GM19452 (cell line): ENCODE data around the gene ZDHHC3.
"Not testable (repeated sequence)": the region's sequence is repeated elsewhere in the genome, so short reads cannot be mapped to it uniquely, and the experiment has no call there.

Experiments used
- ATAC-seq: cut with Tn5 transposase; IDR thresholded peaks from one replicate; pipeline ENCODE4 v1.9.1; 2021; ENCODE audit not compliant: unreplicated experiment

ZDHHC3 gene

GRCh38 chr3:44996556-44996969 is 20.6 kb upstream of the ZDHHC3 start:
- ATAC-seq, result no peak

GRCh38 chr3:44995142-44995770 is 19.3 kb upstream of the ZDHHC3 start:
- no peak for ATAC-seq

GRCh38 chr3:44993471-44994205 is 17.7 kb upstream of the ZDHHC3 start:
- ATAC-seq, result no peak

- no peak for ATAC-seq
Observed at GRCh38 chr3:44992555-44993470, 16.8 kb upstream of the ZDHHC3 start.

- ATAC-seq, result no peak
Observed at GRCh38 chr3:44991326-44991725, 15.4 kb upstream of the ZDHHC3 start.

GRCh38 chr3:44989636-44990373 is 13.8 kb upstream of the ZDHHC3 start:
- no peak for ATAC-seq

GRCh38 chr3:44989141-44989540 is 13.2 kb upstream of the ZDHHC3 start:
- no peak for ATAC-seq

- ATAC-seq, result no peak
Observed at GRCh38 chr3:44988073-44988472, 12.1 kb upstream of the ZDHHC3 start.

GRCh38 chr3:44987332-44987731 is 11.4 kb upstream of the ZDHHC3 start:
- no peak for ATAC-seq

- not testable (repeated sequence) for ATAC-seq
Observed at GRCh38 chr3:44986330-44986729, 10.4 kb upstream of the ZDHHC3 start.

- no peak for ATAC-seq
Observed at GRCh38 chr3:44984335-44984734, 8.4 kb upstream of the ZDHHC3 start.

GRCh38 chr3:44983484-44983941 is 7.5 kb upstream of the ZDHHC3 start:
- ATAC-seq, result no peak

GRCh38 chr3:44982817-44983216 is 6.8 kb upstream of the ZDHHC3 start:
- no peak for ATAC-seq

- no peak for ATAC-seq
Observed at GRCh38 chr3:44981751-44982150, 5.8 kb upstream of the ZDHHC3 start.

GRCh38 chr3:44981220-44981619 is 5.2 kb upstream of the ZDHHC3 start:
- ATAC-seq, result no peak

GRCh38 chr3:44974416-44974815 is 1.6 kb downstream of the ZDHHC3 start:
- ATAC-seq, result no peak

GRCh38 chr3:44970926-44971490 is 5.0 kb downstream of the ZDHHC3 start:
- ATAC-seq, result no peak

GRCh38 chr3:44969828-44970179 is 6.2 kb downstream of the ZDHHC3 start:
- ATAC-seq, result no peak

GRCh38 chr3:44969154-44969827 is 6.7 kb downstream of the ZDHHC3 start:
- ATAC-seq, result no peak

- ATAC-seq, result no peak
Observed at GRCh38 chr3:44968447-44968858, 7.5 kb downstream of the ZDHHC3 start.
